GM21737 (cell line): Measurements from ENCODE around the gene NHLH2.

ENCODE experiments used
- ATAC-seq: cut with Tn5 transposase; IDR thresholded peaks from one replicate; pipeline ENCODE4 v1.9.1; 2021; ENCODE audit warnings: mild to moderate bottlenecking, moderate library complexity; ENCODE audit not compliant: unreplicated experiment

The NHLH2 gene

GRCh38 chr1:115805597-115805996, 35.3 kb downstream of the NHLH2 start:
- no peak for ATAC-seq

- no peak for ATAC-seq
These were observed 38.5 kb downstream of the NHLH2 start for GRCh38 chr1:115802416-115802815.

GRCh38 chr1:115797486-115797885, 43.4 kb downstream of the NHLH2 start:
- no peak for ATAC-seq

- no peak for ATAC-seq
These were observed 44.0 kb downstream of the NHLH2 start for GRCh38 chr1:115796897-115797296.

DNA sequence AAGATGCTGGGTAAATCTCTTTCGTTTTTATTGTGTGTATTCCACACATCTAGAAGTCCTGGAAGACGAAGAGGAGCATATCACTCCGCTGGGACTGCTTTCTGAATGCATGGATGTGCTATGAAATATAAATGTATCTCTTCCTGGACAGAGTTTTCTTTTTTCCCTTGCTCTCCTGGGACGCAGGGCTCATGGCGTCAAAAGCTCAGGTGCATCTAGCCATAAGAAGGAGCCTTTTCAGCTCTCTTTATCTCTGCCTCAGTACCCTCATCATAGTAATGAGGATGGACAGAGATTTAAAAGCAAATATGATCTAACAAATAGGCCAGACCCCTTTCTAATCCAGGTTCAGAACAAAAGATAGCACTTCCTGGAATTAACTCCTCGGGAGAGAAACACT, 44.9 kb downstream of the NHLH2 start:
- ATAC-seq, result no peak

DNA sequence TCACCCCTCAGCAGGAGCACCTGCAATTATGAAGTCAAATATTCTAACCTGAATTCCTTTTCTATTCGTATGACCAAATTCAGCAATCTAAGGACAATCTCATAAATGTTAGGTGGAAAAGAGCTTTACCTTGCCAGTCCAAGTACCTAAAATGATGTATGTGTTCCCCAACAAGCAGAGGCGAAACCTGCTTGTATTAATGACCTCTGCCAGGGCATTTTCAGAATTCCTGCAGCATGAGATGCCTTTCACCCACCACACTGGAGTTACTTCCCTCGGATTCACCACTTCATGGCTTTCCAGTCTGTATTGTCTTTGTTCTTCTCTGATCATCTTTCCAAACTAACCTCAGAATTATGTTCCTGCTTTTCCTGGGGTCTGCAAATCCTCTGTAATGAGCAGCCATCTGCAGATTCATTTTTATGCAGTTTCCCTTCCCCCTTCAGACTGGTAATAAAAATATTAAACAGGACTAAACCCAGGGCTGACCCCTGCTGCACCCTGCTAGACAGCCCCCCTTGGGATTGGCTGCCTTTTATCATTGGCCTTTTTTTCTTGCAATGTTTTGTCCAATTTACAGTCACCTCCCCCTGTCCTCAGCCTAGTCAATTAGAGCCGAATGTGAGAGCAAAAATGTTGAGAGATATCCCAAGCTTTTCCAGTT, 45.8 kb downstream of the NHLH2 start:
- ATAC-seq, result no peak

GRCh38 chr1:115793162-115793561, 47.8 kb downstream of the NHLH2 start:
- ATAC-seq, result no peak

GRCh38 chr1:115791816-115792215, 49.1 kb downstream of the NHLH2 start:
- no peak for ATAC-seq

DNA sequence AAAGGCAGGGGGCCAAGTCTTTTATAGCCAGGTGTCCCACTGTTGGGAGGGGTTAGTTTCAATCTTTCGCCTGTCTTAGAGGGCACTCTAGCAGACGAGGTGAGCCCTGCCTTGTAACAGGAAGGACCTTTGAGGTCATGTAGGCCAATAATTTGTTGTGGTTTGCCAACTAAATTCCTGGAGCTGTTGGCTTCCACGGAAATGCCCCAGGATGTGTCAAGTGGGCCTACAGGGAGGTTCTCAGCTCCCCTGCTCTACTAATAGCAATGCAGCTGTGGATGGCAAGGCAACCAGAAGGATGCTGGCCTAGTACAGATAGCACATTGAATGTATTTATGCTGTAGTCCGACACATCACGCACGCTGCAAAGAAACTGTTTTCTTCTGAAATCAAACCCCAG, 50.1 kb downstream of the NHLH2 start:
- ATAC-seq, result no peak

DNA sequence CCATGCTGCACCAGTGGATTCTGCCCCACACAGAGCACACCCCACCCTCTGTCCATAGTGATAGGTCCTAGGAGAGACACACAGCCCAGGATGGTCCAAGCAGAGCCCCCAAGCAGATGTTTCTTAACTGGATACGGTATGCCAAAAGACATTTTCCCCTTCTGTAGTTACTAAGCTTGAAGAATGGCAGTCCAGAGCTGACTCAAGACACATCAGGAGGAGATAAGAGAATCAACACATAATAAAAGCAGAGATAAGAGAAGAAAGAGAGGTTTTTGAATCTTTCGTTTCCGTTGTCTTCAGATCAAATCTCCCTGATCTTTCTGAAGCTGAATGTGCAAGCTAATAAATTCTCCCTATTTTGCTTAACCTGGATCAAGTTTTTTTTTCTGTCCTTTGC, 50.6 kb downstream of the NHLH2 start:
- no peak for ATAC-seq
